ENCODE results near the gene ELMO3. TPM values are rescaled to one million over a fixed set of nuclear protein-coding genes. Genes with fewer than 3 reads are reported as not detected.

Gene ELMO3
- total RNA-seq, 2 experiments from 2014 or later: 5.0 to 5.6 TPM

- peak; percentile 68 for TF ChIP-seq CTCF (IDR thresholded peaks at IDR 0.05)
- CTCF ChIA-PET: interaction anchor here (0.6 to 2.4 kb wide), 17 partner anchors 9 to 245 kb away, joined by 3 to 15 read pairs (median 4); partner anchors contain the start of genes FHOD1, TMEM208 and TRADD
- intact Hi-C loops (cut with micrococcal nuclease): no loop called here
- Mint-ChIP-seq H3K27ac (no peak overlapping the region), H3K4me3 (no peak overlapping the region), H3K27me3 (no peaks in the 10 kb centered on the region), H3K4me1 (ENCODE audit: low read depth) (peaks cover 33% of the 10 kb centered on the region), H3K9me3 (no peaks in the 10 kb centered on the region), H3K36me3 (ENCODE audit: low read depth) (peaks cover 60% of the 10 kb centered on the region)
- peak; percentile 67 for ATAC-seq
- DNase-seq: peak; percentile 42
- POLR2A ChIA-PET: interaction anchor here (0.6 to 1.8 kb wide), 9 partner anchors 8 to 252 kb away, joined by 3 to 8 read pairs (median 3); partner anchors contain the start of genes HSD11B2 and TMEM208
Observed at GRCh38 chr16:67198238-67198734, 645 bp upstream of the ELMO3 start.

GRCh38 chr16:67199808-67200198 lies 872 bp downstream of the ELMO3 start:
- H3K4me1 Mint-ChIP-seq (ENCODE audit: low read depth): peaks cover 18% of the 10 kb centered on the region
- TF ChIP-seq CTCF (IDR thresholded peaks at IDR 0.05): no peak
- intact Hi-C loops (cut with micrococcal nuclease): no loop called here
- no peaks in the 10 kb centered on the region for H3K27me3 Mint-ChIP-seq
- ATAC-seq: no peak
- POLR2A ChIA-PET: interaction anchor here (0.6 to 1.3 kb wide), 2 partner anchors 27 to 67 kb away, joined by 3 read pairs; partner anchors contain the start of gene TMEM208
- CTCF ChIA-PET: no interaction called here
- no peak overlapping the region for H3K27ac Mint-ChIP-seq
- no peak overlapping the region for H3K4me3 Mint-ChIP-seq
- no peak for DNase-seq
- H3K9me3 Mint-ChIP-seq: no peaks in the 10 kb centered on the region
- peaks cover 47% of the 10 kb centered on the region for H3K36me3 Mint-ChIP-seq (ENCODE audit: low read depth)

GRCh38 chr16:67200491-67200890 lies 1.6 kb downstream of the ELMO3 start:
- TF ChIP-seq CTCF (IDR thresholded peaks at IDR 0.05): no peak
- no peak for DNase-seq
- peaks cover 41% of the 10 kb centered on the region for H3K36me3 Mint-ChIP-seq (ENCODE audit: low read depth)
- H3K9me3 Mint-ChIP-seq: no peaks in the 10 kb centered on the region
- intact Hi-C loops (cut with micrococcal nuclease): no loop called here
- no peak overlapping the region for H3K4me3 Mint-ChIP-seq
- peaks cover 16% of the 10 kb centered on the region for H3K4me1 Mint-ChIP-seq (ENCODE audit: low read depth)
- POLR2A ChIA-PET: interaction anchor here (0.6 to 1.3 kb wide), 2 partner anchors 26 to 66 kb away, joined by 3 read pairs; partner anchors contain the start of gene TMEM208
- CTCF ChIA-PET: no interaction called here
- H3K27ac Mint-ChIP-seq: no peak overlapping the region
- no peak for ATAC-seq
- no peaks in the 10 kb centered on the region for H3K27me3 Mint-ChIP-seq

- intact Hi-C loops (cut with micrococcal nuclease): no loop called here
- peaks cover 33% of the 10 kb centered on the region for H3K36me3 Mint-ChIP-seq (ENCODE audit: low read depth)
- H3K27ac Mint-ChIP-seq: no peak overlapping the region
- POLR2A ChIA-PET: interaction anchor here (2.0 to 2.4 kb wide), 2 partner anchors 10 to 26 kb away, joined by 4 to 10 read pairs; partner anchors contain the start of gene TMEM208
- ATAC-seq (no peak), DNase-seq (no peak)
- H3K27me3 Mint-ChIP-seq: no peaks in the 10 kb centered on the region
- peaks cover 4% of the 10 kb centered on the region for H3K4me1 Mint-ChIP-seq (ENCODE audit: low read depth)
- H3K4me3 Mint-ChIP-seq: no peak overlapping the region
- CTCF ChIA-PET: no interaction called here
- H3K9me3 Mint-ChIP-seq: no peaks in the 10 kb centered on the region
- no peak for TF ChIP-seq CTCF (IDR thresholded peaks at IDR 0.05)
Observed at GRCh38 chr16:67201411-67202345, 2.7 kb downstream of the ELMO3 start.

- peaks cover 29% of the 10 kb centered on the region for H3K36me3 Mint-ChIP-seq (ENCODE audit: low read depth)
- H3K4me1 Mint-ChIP-seq (ENCODE audit: low read depth): no peaks in the 10 kb centered on the region
- ChIA-PET POLR2A (interaction anchor here (2.0 to 2.4 kb wide), 2 partner anchors 9 to 25 kb away, joined by 4 to 10 read pairs; partner anchors contain the start of gene TMEM208), CTCF (no interaction called here)
- no peak for DNase-seq
- no peaks in the 10 kb centered on the region for H3K9me3 Mint-ChIP-seq
- TF ChIP-seq CTCF (IDR thresholded peaks at IDR 0.05): no peak
- H3K27ac Mint-ChIP-seq: no peak overlapping the region
- H3K27me3 Mint-ChIP-seq: no peaks in the 10 kb centered on the region
- ATAC-seq: no peak
- no peak overlapping the region for H3K4me3 Mint-ChIP-seq
- intact Hi-C loops (cut with micrococcal nuclease): no loop called here
Observed at GRCh38 chr16:67202426-67202825, 3.5 kb downstream of the ELMO3 start.
